Neural crest cell (in vitro differentiated cells): ENCODE data around the gene CCL5. TPM values are rescaled to one million over a fixed set of nuclear protein-coding genes. Genes with fewer than 3 reads are reported as not detected.

ENCODE experiments used
- DNase-seq: peaks from one replicate; pipeline ENCODE4 v3.0.0; 2021; ENCODE audit warnings: low read depth, mixed read lengths, low spot score
- H3K27ac Mint-ChIP-seq: one replicate; pipeline ENCODE4 v1.8.0; 2021; ENCODE audit warnings: mild to moderate bottlenecking, mixed read lengths; ENCODE audit not compliant: unreplicated experiment
- H3K27me3 Mint-ChIP-seq: 2 replicates; pipeline ENCODE4 v1.8.0; 2021; ENCODE audit warnings: low read depth, mild to moderate bottlenecking, mixed read lengths
- H3K36me3 Mint-ChIP-seq: 2 replicates; pipeline ENCODE4 v1.8.0; 2021; ENCODE audit warnings: low read depth, mild to moderate bottlenecking, mixed read lengths
- H3K4me1 Mint-ChIP-seq: 2 replicates; pipeline ENCODE4 v1.8.0; 2021; ENCODE audit warnings: mixed read lengths
- H3K4me3 Mint-ChIP-seq: one replicate; pipeline ENCODE4 v1.8.0; 2021; ENCODE audit warnings: mild to moderate bottlenecking, mixed read lengths
- H3K9me3 Mint-ChIP-seq: 2 replicates; pipeline ENCODE4 v1.8.0; 2021; ENCODE audit warnings: mixed read lengths
- CTCF ChIP-seq: fragments of 200-600 bp; sonication (generic); conservative IDR thresholded peaks from 2 replicates; pipeline ENCODE4 v1.5.0; 2021; ENCODE audit warnings: antibody characterized with exemption, mild to moderate bottlenecking
- total RNA-seq: library from RNA; stranded (reverse); gene quantifications from 2 replicates; pipeline ENCODE4 v1.2.1, GENCODE V29; 2021

CCL5 gene
- total RNA-seq, 1 donor from 2014 or later: not detected

DNA sequence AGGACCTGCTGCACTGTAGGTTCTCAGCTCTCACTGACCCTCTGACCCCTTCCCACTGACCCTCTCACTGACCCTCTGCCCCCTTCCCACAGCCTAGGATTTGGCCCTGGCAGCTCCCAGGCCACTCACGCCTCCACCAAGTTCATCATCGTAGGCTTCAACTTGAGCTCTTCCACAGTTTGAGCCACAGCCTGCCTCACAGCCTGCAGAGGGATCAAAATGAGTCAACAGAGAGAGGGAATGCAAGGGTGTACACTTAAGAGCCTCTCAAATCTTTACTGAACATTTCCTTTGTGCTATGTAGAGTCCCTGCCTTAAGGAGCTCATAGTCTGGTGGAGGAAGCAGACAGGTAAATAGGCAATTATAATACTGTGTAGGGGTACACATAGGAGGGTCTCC is 23.6 kb downstream of the CCL5 start:
- Mint-ChIP-seq H3K27me3 (no peaks in the 10 kb centered on the region), H3K36me3 (peaks cover 19% of the 10 kb centered on the region), H3K4me3 (no peak overlapping the region), H3K9me3 (no peaks in the 10 kb centered on the region), H3K27ac (peak overlapping the region; percentile 36), H3K4me1 (peaks cover 18% of the 10 kb centered on the region)
- no peak for TF ChIP-seq CTCF
- no peak for DNase-seq

DNA sequence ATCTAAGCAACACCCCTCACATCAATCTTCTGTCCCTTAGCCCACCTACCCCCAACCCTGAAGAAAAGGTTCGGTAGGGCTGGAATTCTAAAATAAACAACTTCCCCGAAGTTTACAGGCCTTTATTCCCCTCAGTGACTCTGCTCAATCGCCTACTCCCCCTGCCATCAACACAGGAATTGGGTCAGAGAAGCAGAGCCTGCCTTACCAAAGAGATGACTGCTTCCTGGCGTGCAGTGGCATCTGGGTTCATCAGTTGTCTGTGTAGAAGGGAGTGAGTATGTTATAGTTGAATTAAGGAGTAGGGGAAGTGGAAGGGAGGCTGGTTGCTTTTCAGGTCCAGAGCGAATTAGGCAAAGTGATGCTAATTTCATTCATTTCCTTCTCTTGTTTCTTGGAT is 24.2 kb downstream of the CCL5 start:
- Mint-ChIP-seq H3K4me1 (peaks cover 23% of the 10 kb centered on the region), H3K9me3 (no peaks in the 10 kb centered on the region)

GRCh38 chr17:35849469-35850348 is 30.5 kb downstream of the CCL5 start:
- H3K9me3 Mint-ChIP-seq: no peaks in the 10 kb centered on the region
- peaks cover 15% of the 10 kb centered on the region for H3K4me1 Mint-ChIP-seq
- no peak overlapping the region for H3K27ac Mint-ChIP-seq
- no peak overlapping the region for H3K4me3 Mint-ChIP-seq
- peak; percentile 85 for TF ChIP-seq CTCF
- no peaks in the 10 kb centered on the region for H3K27me3 Mint-ChIP-seq
- peak; percentile 41 for DNase-seq
- H3K36me3 Mint-ChIP-seq: peaks cover 33% of the 10 kb centered on the region

More for the DNA sequence above, 24.2 kb downstream of the CCL5 start:
- no peak for DNase-seq
- Mint-ChIP-seq H3K27me3 (no peaks in the 10 kb centered on the region), H3K36me3 (peaks cover 23% of the 10 kb centered on the region), H3K4me3 (no peak overlapping the region), H3K27ac (peak overlapping the region; percentile 69)
- TF ChIP-seq CTCF: no peak

GRCh38 chr17:35847633-35848373 is 32.4 kb downstream of the CCL5 start:
- Mint-ChIP-seq H3K27ac (peak overlapping the region; percentile 8), H3K36me3 (peaks cover 37% of the 10 kb centered on the region), H3K4me3 (no peak overlapping the region)

GRCh38 chr17:35847006-35847405 is 33.2 kb downstream of the CCL5 start:
- Mint-ChIP-seq H3K4me1 (peaks cover 5% of the 10 kb centered on the region), H3K9me3 (no peaks in the 10 kb centered on the region), H3K27me3 (no peaks in the 10 kb centered on the region), H3K27ac (no peak overlapping the region), H3K36me3 (peaks cover 41% of the 10 kb centered on the region), H3K4me3 (no peak overlapping the region)
- no peak for DNase-seq
- TF ChIP-seq CTCF: no peak

More at GRCh38 chr17:35847633-35848373, 32.4 kb downstream of the CCL5 start:
- TF ChIP-seq CTCF: no peak
- no peaks in the 10 kb centered on the region for H3K27me3 Mint-ChIP-seq
- no peaks in the 10 kb centered on the region for H3K9me3 Mint-ChIP-seq
- no peak for DNase-seq
- peaks cover 6% of the 10 kb centered on the region for H3K4me1 Mint-ChIP-seq
